GM06990 (cell line): ENCODE data around the gene APPBP2.

Source experiments
- DNase-seq: peaks from one replicate; pipeline ENCODE4 v3.0.0-alpha.2; 2011; ENCODE audit not compliant: insufficient read length; ENCODE audit errors: extremely low read depth
- H3K27me3 ChIP-seq: replicated peaks from 2 replicates; pipeline ENCODE4 v1.6.0; 2011; ENCODE audit warnings: low read length; ENCODE audit not compliant: control insufficient read depth, insufficient read depth
- H3K36me3 ChIP-seq: 2 replicates; pipeline ENCODE4 v1.5.1; 2011; ENCODE audit warnings: low read length; ENCODE audit not compliant: control insufficient read depth, insufficient read depth
- H3K4me3 ChIP-seq: replicated peaks from 2 replicates; pipeline ENCODE4 v1.5.1; 2011; ENCODE audit warnings: low read depth, mild to moderate bottlenecking, control low read depth, low read length
- TF ChIP-seq, protein P1 (sequence below): IDR thresholded peaks from 2 replicates; pipeline ENCODE4 v1.5.1; 2011; ENCODE audit warnings: low read length, control low read depth, mild to moderate bottlenecking, inconsistent platforms; ENCODE audit not compliant: insufficient read depth, poor library complexity, severe bottlenecking

Gene APPBP2

GRCh38 chr17:60403523-60403810 lies 122.6 kb downstream of the APPBP2 start:
- no peaks in the 10 kb centered on the region for H3K36me3 ChIP-seq
- no peak overlapping the region for H3K4me3 ChIP-seq
- H3K27me3 ChIP-seq: no peaks in the 10 kb centered on the region
- no peak for DNase-seq
- TF ChIP-seq, protein P1, sequence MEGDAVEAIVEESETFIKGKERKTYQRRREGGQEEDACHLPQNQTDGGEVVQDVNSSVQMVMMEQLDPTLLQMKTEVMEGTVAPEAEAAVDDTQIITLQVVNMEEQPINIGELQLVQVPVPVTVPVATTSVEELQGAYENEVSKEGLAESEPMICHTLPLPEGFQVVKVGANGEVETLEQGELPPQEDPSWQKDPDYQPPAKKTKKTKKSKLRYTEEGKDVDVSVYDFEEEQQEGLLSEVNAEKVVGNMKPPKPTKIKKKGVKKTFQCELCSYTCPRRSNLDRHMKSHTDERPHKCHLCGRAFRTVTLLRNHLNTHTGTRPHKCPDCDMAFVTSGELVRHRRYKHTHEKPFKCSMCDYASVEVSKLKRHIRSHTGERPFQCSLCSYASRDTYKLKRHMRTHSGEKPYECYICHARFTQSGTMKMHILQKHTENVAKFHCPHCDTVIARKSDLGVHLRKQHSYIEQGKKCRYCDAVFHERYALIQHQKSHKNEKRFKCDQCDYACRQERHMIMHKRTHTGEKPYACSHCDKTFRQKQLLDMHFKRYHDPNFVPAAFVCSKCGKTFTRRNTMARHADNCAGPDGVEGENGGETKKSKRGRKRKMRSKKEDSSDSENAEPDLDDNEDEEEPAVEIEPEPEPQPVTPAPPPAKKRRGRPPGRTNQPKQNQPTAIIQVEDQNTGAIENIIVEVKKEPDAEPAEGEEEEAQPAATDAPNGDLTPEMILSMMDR: no peak

- TF ChIP-seq, protein P1: no peak
- no peak for DNase-seq
- Histone ChIP-seq H3K4me3 (no peak overlapping the region), H3K27me3 (no peaks in the 10 kb centered on the region), H3K36me3 (no peaks in the 10 kb centered on the region)
These were observed 124.2 kb downstream of the APPBP2 start for GRCh38 chr17:60401819-60402218.

DNA sequence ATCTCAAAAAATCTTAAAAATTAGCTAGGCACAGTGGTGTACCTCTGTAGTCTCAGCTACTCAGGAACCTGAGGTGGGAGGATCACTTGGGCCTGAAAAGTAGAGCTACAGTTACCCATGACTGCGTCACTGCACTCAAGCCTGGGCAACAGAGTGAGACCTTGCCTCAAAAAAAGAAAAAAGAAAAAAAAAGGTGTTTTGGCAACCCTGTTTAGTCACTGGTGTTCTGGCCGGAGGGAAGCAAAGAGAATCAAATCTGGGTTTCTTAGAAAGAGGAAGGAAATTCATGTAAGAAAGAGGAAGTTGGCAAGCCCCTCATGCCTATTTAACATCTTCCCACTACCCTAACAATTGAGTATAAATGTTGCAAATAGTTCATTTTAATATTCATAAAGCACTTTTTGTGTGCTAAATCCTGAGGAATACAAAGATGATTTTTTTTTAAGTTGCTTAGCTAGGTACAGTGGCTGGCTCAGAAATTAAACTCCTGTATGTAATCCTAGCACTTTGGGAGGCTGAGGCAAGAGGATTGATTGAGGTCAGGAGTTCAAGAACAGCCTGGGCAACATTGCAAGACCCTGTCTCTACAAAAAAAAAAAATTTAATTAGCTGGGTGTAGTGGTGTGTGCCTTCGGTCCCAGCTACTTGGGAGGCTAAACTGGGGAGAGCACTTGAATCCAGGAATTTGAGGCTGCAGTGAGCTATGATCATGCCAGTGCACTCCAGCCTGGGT lies 127.6 kb downstream of the APPBP2 start:
- H3K36me3 ChIP-seq: no peaks in the 10 kb centered on the region
- H3K4me3 ChIP-seq: no peak overlapping the region
- DNase-seq: peak; percentile 58
- TF ChIP-seq, protein P1: no peak
- H3K27me3 ChIP-seq: no peaks in the 10 kb centered on the region

GRCh38 chr17:60396412-60396811 lies 129.6 kb downstream of the APPBP2 start:
- TF ChIP-seq, protein P1: no peak
- DNase-seq: no peak

DNA sequence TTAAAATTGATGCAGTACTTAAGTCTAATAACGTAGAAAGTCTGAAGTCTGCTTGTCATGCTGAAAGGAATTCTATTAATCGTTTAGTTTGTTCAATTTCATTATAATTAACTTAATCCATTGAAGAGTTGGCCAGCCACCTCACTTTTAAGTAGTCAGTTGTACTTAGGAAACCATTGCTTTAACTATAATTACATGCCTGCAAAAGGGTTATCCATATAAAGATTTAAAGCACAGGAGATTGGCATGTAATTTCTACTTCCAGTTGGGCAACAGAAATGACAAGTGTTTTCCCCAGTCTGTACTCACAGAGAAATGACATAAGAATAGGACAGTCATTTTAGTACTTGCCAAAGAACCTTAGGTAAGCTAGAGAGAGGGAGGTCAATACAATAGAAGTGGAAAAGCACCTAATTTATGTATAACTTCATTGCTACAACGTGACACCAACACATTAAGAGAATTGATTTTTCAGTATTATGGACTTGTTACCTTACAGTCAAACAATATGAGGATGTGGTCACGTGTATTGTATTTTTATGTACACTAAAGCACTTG lies 130.5 kb downstream of the APPBP2 start:
- DNase-seq: peak; percentile 39
- TF ChIP-seq, protein P1: no peak
- Histone ChIP-seq H3K4me3 (no peak overlapping the region), H3K36me3 (no peaks in the 10 kb centered on the region), H3K27me3 (no peaks in the 10 kb centered on the region)

More at GRCh38 chr17:60396412-60396811, 129.6 kb downstream of the APPBP2 start:
- Histone ChIP-seq H3K4me3 (no peak overlapping the region), H3K36me3 (no peaks in the 10 kb centered on the region), H3K27me3 (no peaks in the 10 kb centered on the region)
